GM11168 (cell line): Measurements from ENCODE around the gene KCNQ4.

Experiments
- in situ Hi-C: fragments of 300-500 bp; cut with MboI; formaldehyde crosslinking; loops from one replicate; pipeline ENCODE4 v1.12.0; 2022; ENCODE audit warnings: low sequenced_read_pairs; ENCODE audit not compliant: unreplicated experiment

KCNQ4 gene

GRCh38 chr1:40793617-40794016 lies 10.0 kb downstream of the KCNQ4 start:
- in situ Hi-C loops, result no loop called here

GRCh38 chr1:40794048-40794447 lies 10.5 kb downstream of the KCNQ4 start:
- in situ Hi-C loops, result no loop called here

DNA sequence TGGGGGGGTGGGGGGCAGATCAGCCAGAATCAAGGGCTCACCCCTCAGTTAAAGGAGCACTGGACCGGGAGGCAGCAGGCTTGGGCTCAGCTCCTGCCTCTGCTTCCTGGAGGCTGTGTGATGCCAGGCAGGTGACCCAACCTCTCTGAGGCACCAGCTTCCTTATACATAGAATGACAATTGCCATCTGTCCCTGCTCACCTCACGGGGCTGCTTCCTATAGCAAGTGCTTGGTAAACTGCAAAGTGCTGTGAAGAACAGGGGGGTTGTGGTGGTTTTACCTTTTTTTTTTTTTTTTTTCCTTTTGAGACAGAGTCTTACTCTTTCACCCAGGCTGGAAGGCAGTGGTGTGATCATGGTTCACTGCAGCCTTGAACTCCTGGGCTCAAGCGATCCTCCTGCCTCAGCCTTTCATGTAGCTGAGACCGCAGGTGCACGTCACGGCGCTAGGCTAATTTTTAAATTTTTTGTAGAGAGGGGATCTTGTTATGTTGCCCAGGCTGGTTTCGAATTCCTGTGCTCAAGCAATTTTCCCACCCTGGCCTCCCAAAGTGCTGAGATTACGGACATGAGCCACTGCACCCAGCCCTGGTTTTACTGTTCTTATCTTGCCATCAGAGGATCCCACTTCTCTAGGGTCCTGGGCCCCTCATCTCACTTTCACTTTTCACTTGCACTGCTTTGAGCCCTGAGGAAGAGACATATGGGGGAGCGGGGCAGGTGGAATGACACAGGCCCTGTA lies 11.6 kb downstream of the KCNQ4 start:
- in situ Hi-C loops, result no loop called here

GRCh38 chr1:40795811-40796586 lies 12.4 kb downstream of the KCNQ4 start:
- in situ Hi-C loops, result no loop called here

- in situ Hi-C loops, result no loop called here
Measured at GRCh38 chr1:40796939-40797667, 13.5 kb downstream of the KCNQ4 start.

DNA sequence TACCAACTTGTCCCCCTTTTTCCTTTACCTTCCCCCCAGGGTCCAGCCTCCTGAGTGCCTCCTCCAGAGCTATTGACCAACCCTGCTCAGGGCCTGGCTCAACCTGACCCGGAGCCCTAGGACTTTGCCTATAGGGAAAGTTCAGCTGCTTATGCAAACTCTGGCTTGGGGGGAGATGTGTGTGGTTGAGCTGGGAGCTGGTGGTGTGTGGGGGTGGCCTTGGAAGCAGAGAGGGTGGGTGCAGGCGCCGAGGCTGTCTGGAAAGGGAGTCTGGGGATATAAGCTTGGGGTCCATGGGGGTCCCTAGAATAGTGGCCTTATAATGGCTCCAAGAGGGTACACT lies 14.1 kb downstream of the KCNQ4 start:
- in situ Hi-C loops, result no loop called here

DNA sequence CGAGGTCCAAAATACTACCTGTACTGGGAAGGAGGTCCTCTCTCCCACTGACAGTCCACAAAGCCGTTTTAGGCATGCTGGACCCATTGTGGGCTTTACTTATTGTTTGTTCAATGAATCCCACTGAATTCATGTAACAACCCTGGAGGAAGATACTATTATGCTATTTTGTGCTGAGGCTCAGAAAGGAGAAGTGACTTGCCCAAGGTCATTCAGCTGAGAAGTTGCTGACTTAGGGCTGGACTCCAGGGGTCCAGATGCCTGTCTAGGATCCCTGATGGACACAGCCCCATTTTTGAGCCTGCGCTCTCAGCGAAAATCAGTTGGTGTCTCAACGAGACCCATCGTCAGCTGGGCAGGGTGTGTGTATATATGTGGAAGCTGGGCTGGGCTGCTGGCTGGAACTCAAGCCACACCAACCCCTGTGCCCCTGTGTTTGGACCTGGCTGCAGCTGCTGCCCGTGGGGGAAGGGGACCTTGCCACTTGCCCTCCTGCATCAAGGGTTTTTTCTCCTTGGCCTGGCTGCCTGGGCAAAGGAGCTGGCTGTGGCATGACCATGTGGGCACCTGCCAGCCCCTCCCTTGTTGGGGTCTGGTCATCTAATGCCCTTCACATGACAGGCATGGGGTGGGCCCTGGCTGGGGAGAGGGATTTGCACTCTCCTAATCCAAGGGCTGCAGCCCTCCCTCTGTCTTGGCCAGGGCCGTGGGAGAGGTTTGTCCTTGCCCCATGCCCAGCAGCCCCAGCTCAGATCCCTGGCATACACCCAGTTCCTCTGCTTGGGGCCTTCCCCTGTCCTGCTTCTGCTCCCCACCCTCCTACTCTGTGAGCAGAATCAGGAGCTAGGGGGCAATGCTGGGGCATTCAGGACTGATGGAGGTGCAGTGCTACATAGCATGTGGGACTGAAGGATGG lies 15.0 kb downstream of the KCNQ4 start:
- in situ Hi-C loops, result no loop called here

GRCh38 chr1:40799351-40799867 lies 15.8 kb downstream of the KCNQ4 start:
- in situ Hi-C loops, result no loop called here

DNA sequence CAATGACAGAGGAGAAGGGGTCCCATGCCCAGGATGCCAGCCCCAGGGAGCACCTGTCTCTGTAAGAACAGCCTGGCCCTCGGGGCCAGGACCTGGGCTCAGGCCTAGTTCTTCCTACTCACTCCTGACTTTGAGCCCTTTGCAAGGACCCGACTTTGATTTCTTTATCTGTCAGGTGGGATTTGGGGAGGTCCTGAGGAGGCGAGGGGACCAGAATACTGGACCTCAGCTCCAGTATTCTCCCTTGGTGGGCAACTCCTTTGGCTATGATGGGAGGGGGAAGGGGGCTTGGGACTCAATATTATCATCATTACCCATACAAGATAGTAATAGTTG lies 18.1 kb downstream of the KCNQ4 start:
- in situ Hi-C loops, result no loop called here

GRCh38 chr1:40802078-40802741 lies 18.6 kb downstream of the KCNQ4 start:
- in situ Hi-C loops, result no loop called here

DNA sequence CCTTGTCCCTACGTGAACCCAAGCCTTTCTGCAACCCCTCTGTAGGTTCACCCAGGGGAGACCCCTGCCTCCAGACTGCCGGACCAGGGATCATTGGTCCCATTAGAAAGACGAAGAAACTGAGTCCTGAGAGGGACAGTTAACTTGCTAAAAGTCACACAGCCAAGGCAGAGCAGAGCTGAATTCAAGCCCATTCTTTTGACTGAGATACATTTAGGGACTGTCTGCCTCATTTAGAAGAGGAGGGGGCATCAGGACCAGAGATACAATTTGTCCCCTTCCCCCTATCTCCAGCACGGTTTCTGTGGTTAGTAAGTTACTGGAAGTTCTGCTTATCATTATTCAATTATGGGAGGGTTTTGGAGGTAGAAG lies 19.1 kb downstream of the KCNQ4 start:
- in situ Hi-C loops, result no loop called here

DNA sequence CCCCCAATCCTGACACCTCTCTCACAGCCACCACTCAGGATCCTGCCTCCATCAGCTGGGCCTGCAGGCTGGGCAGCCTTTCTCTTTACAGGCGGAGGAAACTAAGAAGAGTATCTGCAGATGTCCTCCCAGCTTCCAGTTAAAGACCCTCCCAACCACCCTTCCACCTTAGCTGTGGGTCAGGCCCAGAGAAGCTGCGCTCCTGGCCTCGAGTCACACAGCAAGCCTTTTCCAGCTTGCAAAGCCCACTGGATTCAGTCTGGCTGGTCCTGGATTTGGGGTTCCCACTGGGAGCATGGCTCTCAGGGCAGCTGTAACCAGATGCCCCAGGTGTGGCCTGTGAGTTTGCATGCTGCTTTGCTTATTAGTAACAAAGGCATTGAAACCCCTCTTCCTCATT lies 19.9 kb downstream of the KCNQ4 start:
- in situ Hi-C loops, result no loop called here

DNA sequence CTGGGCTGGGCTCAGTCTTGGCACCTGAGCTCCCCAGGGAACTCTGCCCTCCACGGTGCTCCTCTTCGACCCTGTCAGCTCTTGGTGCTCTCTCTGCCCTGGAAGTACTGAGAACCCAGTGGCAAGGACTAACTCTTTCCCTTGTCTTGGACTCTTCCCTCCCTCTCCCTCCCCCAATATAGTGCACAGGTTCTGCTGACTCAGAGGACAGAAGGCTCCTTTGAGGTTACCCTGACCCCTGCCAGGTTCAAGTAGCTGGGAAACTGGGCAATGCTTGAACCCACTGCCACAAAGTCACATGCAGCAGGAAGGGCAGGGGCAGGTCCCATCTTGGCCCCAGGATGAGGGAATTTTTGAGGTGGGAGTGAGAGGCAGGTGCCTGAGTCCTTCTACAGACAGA lies 20.3 kb downstream of the KCNQ4 start:
- in situ Hi-C loops, result no loop called here

DNA sequence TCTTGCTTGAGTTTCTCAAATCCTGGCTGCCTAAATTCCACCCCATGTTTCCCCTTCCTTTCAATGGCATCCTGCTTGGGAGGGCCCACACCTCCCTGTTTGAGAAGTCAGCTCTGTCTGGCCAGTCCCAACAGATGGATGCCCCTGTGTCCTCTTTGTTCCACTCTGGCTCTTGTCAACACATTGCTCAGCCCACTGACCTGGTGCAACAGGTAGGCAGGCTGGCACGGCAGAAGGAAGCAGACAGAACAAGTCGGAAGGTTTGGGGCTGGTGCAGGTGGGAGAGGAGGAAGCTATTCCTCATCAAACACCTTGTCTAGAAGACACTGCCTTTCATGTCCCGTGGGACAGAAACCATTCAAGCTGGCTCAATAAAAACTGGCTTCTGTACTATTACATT lies 22.7 kb downstream of the KCNQ4 start:
- in situ Hi-C loops, result no loop called here

- in situ Hi-C loops, result no loop called here
Measured at GRCh38 chr1:40806731-40807695, 23.4 kb downstream of the KCNQ4 start.

DNA sequence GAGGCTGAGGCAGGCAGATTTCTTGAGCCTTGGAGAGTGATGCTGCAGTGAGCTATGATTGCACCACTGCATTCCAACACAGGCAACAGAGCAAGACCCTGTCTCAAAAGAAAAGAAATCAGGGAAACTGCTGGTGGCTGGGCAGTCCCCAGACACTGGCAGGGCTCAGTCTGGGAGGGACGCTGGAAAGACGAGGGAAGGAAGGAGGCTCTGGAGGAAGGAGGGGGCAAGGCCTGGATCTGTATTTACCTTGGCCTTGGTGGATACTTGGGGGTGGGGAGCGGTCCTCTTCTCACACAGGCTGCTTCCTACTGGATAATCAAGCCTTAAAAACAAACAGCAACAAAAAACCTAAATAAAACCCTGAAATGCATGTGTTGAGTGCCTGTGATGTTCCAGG lies 24.4 kb downstream of the KCNQ4 start:
- in situ Hi-C loops, result no loop called here

DNA sequence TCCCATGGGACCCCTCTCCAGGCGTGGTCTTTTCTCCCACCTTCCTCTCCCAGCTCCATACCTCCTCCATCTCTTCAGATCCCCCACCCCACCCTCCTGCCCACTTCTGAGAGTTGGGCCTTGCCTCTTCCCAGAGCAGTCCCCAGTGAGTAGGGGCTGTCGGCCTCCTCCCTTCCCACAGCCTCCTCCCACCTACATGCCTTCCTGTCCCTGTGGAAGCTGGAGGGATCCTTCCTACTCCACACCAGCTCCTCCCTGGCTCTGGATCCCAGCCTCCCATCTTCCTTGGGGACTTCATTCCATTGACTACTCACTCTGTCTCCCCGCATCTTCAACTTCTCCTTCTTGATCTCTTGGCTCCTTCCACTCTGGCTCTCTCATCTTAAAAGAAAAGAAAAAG lies 24.9 kb downstream of the KCNQ4 start:
- in situ Hi-C loops, result no loop called here

- in situ Hi-C loops, result no loop called here
Measured at GRCh38 chr1:40808909-40809308, 25.3 kb downstream of the KCNQ4 start.

DNA sequence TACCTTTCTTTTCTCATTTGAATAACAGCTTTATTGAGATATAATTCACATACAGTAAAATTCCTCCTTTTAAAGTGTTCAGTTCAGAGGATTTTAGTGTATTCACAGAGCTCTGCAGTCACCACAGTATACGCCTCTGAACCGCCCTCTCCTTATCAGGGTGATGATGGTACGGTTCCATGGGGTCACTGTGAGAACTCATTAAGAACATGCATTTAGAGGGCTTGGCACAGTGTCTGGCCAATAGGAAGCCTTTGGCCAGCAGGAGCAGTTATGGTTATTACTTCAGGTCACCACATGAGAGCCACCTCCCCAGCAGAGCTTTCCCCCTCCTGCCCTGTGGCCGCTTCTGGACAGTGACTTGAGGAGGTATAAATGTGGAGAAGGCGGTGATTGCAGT lies 27.3 kb downstream of the KCNQ4 start:
- in situ Hi-C loops, result no loop called here
